Measurements from ENCODE around the gene AKAP3. TPM values are rescaled to one million over a fixed set of nuclear protein-coding genes. Genes with fewer than 3 reads are reported as not detected.

The AKAP3 gene
- total and polyA plus RNA-seq, 4 donors: 0.57 to 2.4 (median 1.1) TPM

GRCh38 chr12:4584281-4584680 is 64.6 kb downstream of the AKAP3 start:
- Histone ChIP-seq H3K27ac (ENCODE audit: low read depth in 1 of 2, low read length in 1 of 2) (no peak overlapping the region), H3K27me3 (ENCODE audit: control insufficient read depth in 3 of 3, insufficient read depth in 3 of 3, low read length in 2 of 3) (peaks cover 0 to 2% (median 0%) of the 10 kb centered on the region in 3 donors), H3K9ac (ENCODE audit: insufficient read depth in 1 of 2, low read length in 2 of 2) (no peak overlapping the region), H3K4me3 (no peak overlapping the region), H3K36me3 (ENCODE audit: control insufficient read depth in 4 of 4, insufficient read depth in 4 of 4, low read length in 4 of 4) (no peaks in the 10 kb centered on the region), H3K9me3 (ENCODE audit: control insufficient read depth in 4 of 4, insufficient read depth in 3 of 4, low read length in 3 of 4) (peaks cover 0 to 2% (median 0%) of the 10 kb centered on the region in 4 donors), H3K4me1 (ENCODE audit: control insufficient read depth in 5 of 5, insufficient read depth in 5 of 5, low read length in 5 of 5) (peaks cover 0 to 4% (median 0%) of the 10 kb centered on the region in 5 donors)
- ATAC-seq (ENCODE audit: insufficient read depth, low FRiP score): no peak
- no peak for DNase-seq
- 84 to 89% methylated on average over 4 to 6 of the region's 6 CpGs for WGBS, 2 donors
- no peak for TF ChIP-seq CTCF (IDR thresholded peaks at IDR 0.05; ENCODE audit: control extremely low read depth, extremely low read depth)

- 69 to 78% methylated on average over 3 of the region's 3 CpGs for WGBS, 2 donors
- ATAC-seq (ENCODE audit: insufficient read depth, low FRiP score): no peak
Observed at GRCh38 chr12:4580281-4580688, 68.6 kb downstream of the AKAP3 start.

GRCh38 chr12:4579305-4580102 is 69.3 kb downstream of the AKAP3 start:
- no peak for TF ChIP-seq CTCF (IDR thresholded peaks at IDR 0.05; ENCODE audit: control extremely low read depth, extremely low read depth)
- peaks cover 0 to 3% (median 0%) of the 10 kb centered on the region in 5 donors for H3K4me1 ChIP-seq (ENCODE audit: control insufficient read depth in 5 of 5, insufficient read depth in 5 of 5, low read length in 5 of 5)
- peaks cover 0 to 3% (median 0%) of the 10 kb centered on the region in 3 donors for H3K27me3 ChIP-seq (ENCODE audit: control insufficient read depth in 3 of 3, insufficient read depth in 3 of 3, low read length in 2 of 3)
- H3K9ac ChIP-seq (ENCODE audit: insufficient read depth in 1 of 2, low read length in 2 of 2): no peak overlapping the region
- no peak overlapping the region for H3K4me3 ChIP-seq
- whole genome bisulfite sequencing, 2 donors: 29 to 31% methylated on average over 8 of the region's 8 CpGs
- H3K27ac ChIP-seq (ENCODE audit: low read depth in 1 of 2, low read length in 1 of 2): no peak overlapping the region
- ATAC-seq (ENCODE audit: insufficient read depth, low FRiP score): no peak
- no peaks in the 10 kb centered on the region for H3K36me3 ChIP-seq (ENCODE audit: control insufficient read depth in 4 of 4, insufficient read depth in 4 of 4, low read length in 4 of 4)
- peak in 1 of 3 donors; percentile 41 for DNase-seq
- H3K9me3 ChIP-seq (ENCODE audit: control insufficient read depth in 4 of 4, insufficient read depth in 3 of 4, low read length in 3 of 4): peaks cover 0 to 2% (median 0%) of the 10 kb centered on the region in 4 donors

More at GRCh38 chr12:4580281-4580688, 68.6 kb downstream of the AKAP3 start:
- Histone ChIP-seq H3K36me3 (ENCODE audit: control insufficient read depth in 4 of 4, insufficient read depth in 4 of 4, low read length in 4 of 4) (no peaks in the 10 kb centered on the region), H3K4me1 (ENCODE audit: control insufficient read depth in 5 of 5, insufficient read depth in 5 of 5, low read length in 5 of 5) (peaks cover 0 to 3% (median 0%) of the 10 kb centered on the region in 5 donors), H3K9me3 (ENCODE audit: control insufficient read depth in 4 of 4, insufficient read depth in 3 of 4, low read length in 3 of 4) (peaks cover 0 to 2% (median 0%) of the 10 kb centered on the region in 4 donors), H3K4me3 (no peak overlapping the region), H3K27me3 (ENCODE audit: control insufficient read depth in 3 of 3, insufficient read depth in 3 of 3, low read length in 2 of 3) (peaks cover 0 to 3% (median 0%) of the 10 kb centered on the region in 3 donors), H3K9ac (ENCODE audit: insufficient read depth in 1 of 2, low read length in 2 of 2) (no peak overlapping the region), H3K27ac (ENCODE audit: low read depth in 1 of 2, low read length in 1 of 2) (no peak overlapping the region)
- no peak for TF ChIP-seq CTCF (IDR thresholded peaks at IDR 0.05; ENCODE audit: control extremely low read depth, extremely low read depth)
- no peak for DNase-seq
